ENCODE results near the gene FMNL3. TPM values are rescaled to one million over a fixed set of nuclear protein-coding genes. Genes with fewer than 3 reads are reported as not detected.

FMNL3 gene
- total and polyA plus RNA-seq, 2 of the 13 experiments (the other 11 are each of a cell fraction or from before 2014, with no cell fraction given), result 0.44 to 1.1 TPM

DNA sequence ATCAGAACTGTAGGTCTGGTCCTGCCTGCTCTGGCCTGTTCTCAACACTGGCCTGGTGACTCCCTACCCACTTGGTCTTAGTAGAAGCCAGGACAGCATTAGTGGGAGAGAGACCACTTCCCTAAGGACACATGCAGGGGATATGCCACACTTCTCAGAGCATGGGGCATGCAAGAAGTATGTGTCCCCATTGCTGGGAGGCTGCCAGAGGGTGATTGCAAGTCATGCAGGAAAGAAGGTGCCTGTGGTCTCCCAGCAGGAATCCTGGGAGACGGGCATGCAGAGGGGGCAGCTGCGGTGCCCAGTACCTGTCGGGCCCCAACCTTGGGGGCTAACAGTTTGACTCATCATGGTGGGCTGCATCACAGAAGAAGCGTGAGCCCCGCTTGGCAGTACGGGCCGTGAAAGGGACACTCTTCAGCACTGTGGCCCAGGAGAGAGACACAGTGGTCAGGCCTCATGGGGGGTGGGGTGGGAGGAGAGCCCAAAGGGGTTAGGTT, 60.8 kb downstream of the FMNL3 start (continued):
- TF ChIP-seq DNMT1 (CRISPR knock-in tag; IDR thresholded peaks at IDR 0.05), result no peak

DNA sequence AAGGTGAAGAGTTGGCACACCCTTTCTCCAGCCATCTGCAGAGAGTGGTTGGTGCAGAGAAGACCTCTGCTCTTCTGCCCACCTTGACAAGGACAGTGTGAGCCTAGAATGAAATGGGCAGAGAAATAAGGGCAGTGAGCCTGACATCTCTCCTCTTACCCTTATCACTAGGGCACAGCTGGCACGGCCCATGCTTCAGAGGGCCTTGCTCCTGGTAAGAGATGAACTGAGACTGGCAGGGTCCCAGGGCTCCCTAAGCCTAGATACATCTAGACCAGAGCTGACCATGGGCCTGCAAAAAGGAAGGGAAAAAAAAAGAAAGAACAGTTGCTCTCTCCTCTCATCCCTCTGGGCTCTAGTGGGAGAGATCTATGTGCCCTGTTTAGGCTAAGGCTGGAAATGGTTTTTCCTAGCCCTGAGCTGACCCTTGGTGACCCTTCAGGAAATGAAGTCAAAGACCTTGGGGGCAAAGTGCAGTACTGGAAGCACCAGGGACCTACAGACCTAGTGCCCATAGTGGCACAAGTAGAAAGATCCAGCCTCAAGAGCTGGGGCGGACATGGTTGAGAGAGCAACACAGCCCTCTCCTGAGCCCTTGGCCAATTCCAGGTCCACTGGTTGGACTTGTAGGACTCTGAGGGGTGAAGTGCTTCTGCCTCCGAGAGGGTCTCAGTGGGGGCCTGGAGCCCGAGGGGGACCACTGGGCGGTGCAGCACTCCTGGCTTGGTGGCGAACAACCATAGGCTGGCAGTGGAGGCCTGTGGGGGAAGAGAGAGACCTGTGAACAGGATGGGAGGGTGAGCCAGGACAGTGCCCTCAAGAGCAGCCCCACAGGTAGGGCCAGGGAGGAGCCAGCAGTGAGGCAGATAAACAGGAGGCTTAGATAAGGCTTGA, 61.8 kb downstream of the FMNL3 start:
- intact Hi-C loops (cut with micrococcal nuclease; ENCODE audit: unreplicated experiment), result loop anchor here (2.0 kb wide), 1 partner anchor 133 kb away; no protein-coding TSS in a partner anchor
- Histone ChIP-seq H2AFZ (ENCODE audit: low read length) (no peak overlapping the region), H3K4me1 (ENCODE audit: insufficient read depth, low read length) (peaks cover 60% of the 10 kb centered on the region), H3K36me3 (replicated peaks in 1 of 2; ENCODE audit: control insufficient read depth in 1 of 2, insufficient read depth in 2 of 2, low read length in 2 of 2) (peaks cover 0 to 1% of the 10 kb centered on the region in 2 experiments; a peak in 2 of 5 replicates), H3K79me2 (ENCODE audit: insufficient read depth, low read length) (no peaks in the 10 kb centered on the region), H3K9me3 (ENCODE audit: low read length) (no peaks in the 10 kb centered on the region), H3K4me2 (ENCODE audit: low read depth, low read length) (no peak overlapping the region), H3K4me3 (replicated peaks in 1 of 3; ENCODE audit: insufficient read depth in 1 of 3, low read depth in 2 of 3, low read length in 3 of 3) (no peak overlapping the region), H3K9ac (ENCODE audit: insufficient read depth, low read depth, low read length) (no peak overlapping the region), H4K20me1 (ENCODE audit: insufficient read depth, low read length) (no peaks in the 10 kb centered on the region), H3K27me3 (ENCODE audit: control insufficient read depth in 1 of 2, insufficient read depth in 2 of 2, low read length in 2 of 2) (no peaks in the 10 kb centered on the region; a peak in 1 of 5 replicates), H3K27ac (ENCODE audit: extremely low read length, insufficient read depth, low read length) (no peak overlapping the region)
- DNase-seq (ENCODE audit: low spot score) (no peak), ATAC-seq (no peak), FAIRE-seq (no peak)
- CTCF ChIA-PET (ENCODE audit: low intra/inter-chr PET ratio, low total read pairs), result interaction anchor here (1.1 to 2.4 kb wide), 2 partner anchors 62 to 133 kb away, joined by 4 to 31 read pairs; partner anchors contain the start of gene FMNL3
- in situ Hi-C loops (cut with HindIII; ENCODE audit: extremely low pct_ligation_motif_present, low pct_unique_long_range_greater_than_20kb), result no loop called here
- 98% methylated on average over 6 of the region's 6 CpGs for WGBS (ENCODE audit: low lambda C conversion rate)
- BruUV-seq (replicated peaks), result no TSS peak
- TF ChIP-seq, protein P1, sequence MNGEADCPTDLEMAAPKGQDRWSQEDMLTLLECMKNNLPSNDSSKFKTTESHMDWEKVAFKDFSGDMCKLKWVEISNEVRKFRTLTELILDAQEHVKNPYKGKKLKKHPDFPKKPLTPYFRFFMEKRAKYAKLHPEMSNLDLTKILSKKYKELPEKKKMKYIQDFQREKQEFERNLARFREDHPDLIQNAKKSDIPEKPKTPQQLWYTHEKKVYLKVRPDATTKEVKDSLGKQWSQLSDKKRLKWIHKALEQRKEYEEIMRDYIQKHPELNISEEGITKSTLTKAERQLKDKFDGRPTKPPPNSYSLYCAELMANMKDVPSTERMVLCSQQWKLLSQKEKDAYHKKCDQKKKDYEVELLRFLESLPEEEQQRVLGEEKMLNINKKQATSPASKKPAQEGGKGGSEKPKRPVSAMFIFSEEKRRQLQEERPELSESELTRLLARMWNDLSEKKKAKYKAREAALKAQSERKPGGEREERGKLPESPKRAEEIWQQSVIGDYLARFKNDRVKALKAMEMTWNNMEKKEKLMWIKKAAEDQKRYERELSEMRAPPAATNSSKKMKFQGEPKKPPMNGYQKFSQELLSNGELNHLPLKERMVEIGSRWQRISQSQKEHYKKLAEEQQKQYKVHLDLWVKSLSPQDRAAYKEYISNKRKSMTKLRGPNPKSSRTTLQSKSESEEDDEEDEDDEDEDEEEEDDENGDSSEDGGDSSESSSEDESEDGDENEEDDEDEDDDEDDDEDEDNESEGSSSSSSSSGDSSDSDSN (CRISPR knock-in tag; IDR thresholded peaks at IDR 0.05), result no peak
- TF ChIP-seq FOXC1 (CRISPR knock-in tag; IDR thresholded peaks at IDR 0.05; ENCODE audit: borderline replicate concordance) (no peak), ZNF772 (CRISPR knock-in tag; IDR thresholded peaks at IDR 0.05) (no peak), KMT2A (CRISPR knock-in tag; IDR thresholded peaks at IDR 0.05) (no peak), KLF12 (CRISPR knock-in tag; IDR thresholded peaks at IDR 0.05; ENCODE audit: borderline replicate concordance) (no peak), CCAR2 (optimal IDR thresholded peaks at IDR 0.05; ENCODE audit: low read depth, low read length) (no peak), FOXO1 (CRISPR knock-in tag; IDR thresholded peaks at IDR 0.05) (no peak), ZNF224 (CRISPR knock-in tag; IDR thresholded peaks at IDR 0.05) (no peak), ZNF558 (CRISPR knock-in tag; IDR thresholded peaks at IDR 0.05; ENCODE audit: borderline replicate concordance) (no peak), SSRP1 (CRISPR knock-in tag; IDR thresholded peaks at IDR 0.05) (no peak), ZNF510 (CRISPR knock-in tag; IDR thresholded peaks at IDR 0.05; ENCODE audit: low read depth) (no peak)
- TF ChIP-seq, protein P2, sequence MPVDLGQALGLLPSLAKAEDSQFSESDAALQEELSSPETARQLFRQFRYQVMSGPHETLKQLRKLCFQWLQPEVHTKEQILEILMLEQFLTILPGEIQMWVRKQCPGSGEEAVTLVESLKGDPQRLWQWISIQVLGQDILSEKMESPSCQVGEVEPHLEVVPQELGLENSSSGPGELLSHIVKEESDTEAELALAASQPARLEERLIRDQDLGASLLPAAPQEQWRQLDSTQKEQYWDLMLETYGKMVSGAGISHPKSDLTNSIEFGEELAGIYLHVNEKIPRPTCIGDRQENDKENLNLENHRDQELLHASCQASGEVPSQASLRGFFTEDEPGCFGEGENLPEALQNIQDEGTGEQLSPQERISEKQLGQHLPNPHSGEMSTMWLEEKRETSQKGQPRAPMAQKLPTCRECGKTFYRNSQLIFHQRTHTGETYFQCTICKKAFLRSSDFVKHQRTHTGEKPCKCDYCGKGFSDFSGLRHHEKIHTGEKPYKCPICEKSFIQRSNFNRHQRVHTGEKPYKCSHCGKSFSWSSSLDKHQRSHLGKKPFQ (CRISPR knock-in tag; IDR thresholded peaks at IDR 0.05; ENCODE audit: insufficient replicate concordance), result no peak
- POLR2A ChIA-PET, result no interaction called here
